SW480 (cell line): Measurements from ENCODE around the gene PCIF1.
"Not testable (repeated sequence)": the region's sequence is repeated elsewhere in the genome, so short reads cannot be mapped to it uniquely, and the experiment has no call there.

Experiments
- DNase-seq: peaks from one replicate; pipeline ENCODE4 v3.0.0-alpha.2; 2016; ENCODE audit warnings: low spot score

Gene PCIF1

GRCh38 chr20:45924391-45925261 lies 9.9 kb upstream of the PCIF1 start:
- no peak for DNase-seq

- DNase-seq, result no peak
Observed at GRCh38 chr20:45925821-45926506, 8.5 kb upstream of the PCIF1 start.

- DNase-seq, result no peak
Observed at GRCh38 chr20:45926731-45927070, 7.8 kb upstream of the PCIF1 start.

GRCh38 chr20:45927071-45927878 lies 7.2 kb upstream of the PCIF1 start:
- no peak for DNase-seq

GRCh38 chr20:45931680-45932079 lies 2.8 kb upstream of the PCIF1 start:
- not testable (repeated sequence) for DNase-seq

GRCh38 chr20:45933266-45934045 lies 1.0 kb upstream of the PCIF1 start:
- peak; percentile 97 for DNase-seq

- DNase-seq, result peak; percentile 53
Observed at GRCh38 chr20:45934046-45934585, 367 bp upstream of the PCIF1 start.

- DNase-seq, result no peak
Observed at GRCh38 chr20:45935416-45936046, 1.0 kb downstream of the PCIF1 start.

GRCh38 chr20:45937765-45938164 lies 3.3 kb downstream of the PCIF1 start:
- DNase-seq, result no peak

- DNase-seq, result no peak
Observed at GRCh38 chr20:45938727-45939438, 4.4 kb downstream of the PCIF1 start.

GRCh38 chr20:45940053-45940452 lies 5.6 kb downstream of the PCIF1 start:
- no peak for DNase-seq

- DNase-seq, result no peak
Observed at GRCh38 chr20:45940469-45940868, 6.0 kb downstream of the PCIF1 start.

GRCh38 chr20:45943613-45944012 lies 9.1 kb downstream of the PCIF1 start:
- DNase-seq, result no peak

GRCh38 chr20:45944151-45944964 lies 9.9 kb downstream of the PCIF1 start:
- DNase-seq, result no peak

GRCh38 chr20:45944965-45945677 lies 10.6 kb downstream of the PCIF1 start:
- no peak for DNase-seq

GRCh38 chr20:45945678-45946148 lies 11.2 kb downstream of the PCIF1 start:
- no peak for DNase-seq

- DNase-seq, result peak; percentile 43
Observed at GRCh38 chr20:45946149-45946970, 11.9 kb downstream of the PCIF1 start.
